NCI-H187 treated with DMSO at 0.1 percent for 48 hours (cell line): Measurements from ENCODE around the gene PIEZO2.
A peak's percentile ranks its signal among the peaks of the same experiment; 100 is the strongest.

ENCODE experiments used
- DNase-seq: peaks from one replicate; lab custom pipeline; 2025; lab: John Stamatoyannopoulos, UW

The PIEZO2 gene

DNA sequence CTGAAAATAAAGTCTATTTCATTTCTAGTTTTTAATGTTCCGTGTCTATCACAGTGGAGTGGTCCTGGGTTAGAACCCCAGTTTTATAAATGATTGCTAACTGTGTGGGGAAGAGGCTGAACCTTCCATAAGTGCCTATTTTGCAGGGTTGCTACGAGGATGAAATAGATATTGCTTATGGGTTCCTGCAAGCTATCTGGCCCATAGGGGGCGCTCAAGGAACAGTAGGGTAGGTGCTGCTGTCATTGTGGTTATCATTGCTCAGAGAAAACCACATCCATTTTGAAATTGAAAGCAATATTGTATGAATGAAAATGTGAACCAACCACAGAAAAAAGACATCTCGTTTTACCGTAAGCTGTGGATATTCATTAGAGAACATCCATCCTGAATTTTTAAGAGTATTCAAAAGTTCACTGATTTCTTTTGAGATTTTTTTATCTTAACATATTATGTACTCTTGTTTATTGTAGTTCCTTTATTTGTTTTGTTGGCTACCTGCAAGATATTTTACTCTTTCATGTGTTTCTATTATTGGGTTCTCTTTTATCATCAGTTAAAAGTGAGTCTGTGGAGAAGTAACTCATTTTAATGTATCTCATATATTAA is 362.0 kb downstream of the PIEZO2 start:
- peak; percentile 62 for DNase-seq

DNA sequence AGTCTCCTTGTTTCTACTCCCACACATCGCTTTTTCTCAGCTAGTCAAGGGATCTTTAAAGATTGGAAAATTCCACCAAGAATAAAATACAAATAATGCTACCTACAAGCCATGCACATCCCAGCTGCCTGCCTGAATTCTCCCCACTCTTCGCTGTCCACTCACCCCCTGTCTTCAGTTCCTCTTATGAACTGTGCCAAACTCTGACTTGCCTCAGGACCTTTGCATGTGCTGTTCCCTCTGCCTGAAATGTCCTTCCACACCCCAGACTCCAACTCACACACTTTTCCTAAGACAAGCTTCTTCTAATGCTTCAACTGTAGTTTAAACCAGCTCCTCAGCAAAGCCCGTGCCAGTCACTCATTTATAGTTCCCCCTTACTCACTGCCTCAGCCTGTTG is 363.6 kb downstream of the PIEZO2 start:
- no peak for DNase-seq

DNA sequence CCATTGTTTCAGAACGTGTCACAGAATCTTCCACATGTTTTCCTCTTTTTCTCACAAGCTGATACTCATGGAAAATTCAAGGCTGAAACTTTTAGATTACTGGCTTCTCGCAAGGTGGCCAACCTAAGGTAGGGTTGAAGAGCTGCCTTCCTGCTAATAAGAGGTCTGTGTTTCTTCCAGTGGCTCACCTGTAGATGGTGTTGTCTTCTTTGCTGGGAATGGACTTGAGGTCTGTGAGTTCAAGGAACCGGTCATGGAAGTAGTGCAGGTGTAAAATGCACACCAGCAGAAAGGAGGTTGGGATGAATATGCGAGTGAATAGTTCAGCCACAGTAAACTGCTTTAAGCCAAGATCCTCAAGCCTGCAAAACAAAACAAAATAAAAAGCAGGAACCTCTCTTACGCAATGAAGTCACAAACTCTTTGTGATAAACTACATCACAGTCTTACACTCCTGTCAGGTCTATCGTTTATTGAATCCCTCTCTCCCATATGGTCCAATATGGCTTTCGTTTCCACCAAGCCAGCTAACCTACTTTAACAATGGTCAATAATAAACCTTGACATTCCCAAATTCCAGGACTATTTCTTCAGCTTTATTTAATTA is 364.7 kb downstream of the PIEZO2 start:
- no peak for DNase-seq

DNA sequence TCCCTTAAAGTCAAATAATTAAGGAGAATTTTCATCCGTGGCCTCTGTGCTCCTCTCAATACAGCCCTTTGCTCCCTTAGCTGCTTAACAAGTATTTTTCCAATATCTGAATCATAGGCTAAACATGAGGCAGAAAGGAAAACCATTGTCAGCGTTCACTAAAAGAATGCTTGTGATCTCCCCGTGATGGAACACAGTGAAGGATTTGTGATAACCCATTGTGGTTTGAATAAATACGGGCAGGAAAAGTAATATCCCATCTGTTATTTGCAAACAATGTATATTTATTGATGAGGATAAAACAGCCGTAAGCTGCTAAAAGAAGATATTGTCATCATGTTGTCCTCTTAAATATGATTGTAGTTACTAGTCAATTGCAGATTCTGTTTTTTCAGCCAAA is 365.4 kb downstream of the PIEZO2 start:
- no peak for DNase-seq

DNA sequence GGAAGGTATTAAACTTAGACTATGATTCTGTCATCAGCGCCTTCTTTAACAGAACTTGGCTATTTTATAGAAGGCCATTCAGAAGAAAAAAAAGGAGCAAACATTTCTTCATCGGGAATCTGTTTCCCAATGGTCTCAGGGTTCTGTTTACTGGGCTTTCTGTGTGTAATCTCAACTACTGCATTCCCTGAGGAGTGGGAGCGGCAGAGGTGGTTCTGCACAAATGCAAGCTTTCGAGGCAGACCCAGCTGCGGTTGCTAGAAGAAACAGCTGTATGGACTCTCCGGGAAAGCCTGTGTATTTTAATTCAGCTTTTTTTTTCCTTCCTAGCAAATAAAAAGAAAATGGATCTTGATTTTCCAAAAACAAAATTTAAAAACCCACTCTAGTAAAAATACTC is 372.9 kb downstream of the PIEZO2 start:
- no peak for DNase-seq

DNA sequence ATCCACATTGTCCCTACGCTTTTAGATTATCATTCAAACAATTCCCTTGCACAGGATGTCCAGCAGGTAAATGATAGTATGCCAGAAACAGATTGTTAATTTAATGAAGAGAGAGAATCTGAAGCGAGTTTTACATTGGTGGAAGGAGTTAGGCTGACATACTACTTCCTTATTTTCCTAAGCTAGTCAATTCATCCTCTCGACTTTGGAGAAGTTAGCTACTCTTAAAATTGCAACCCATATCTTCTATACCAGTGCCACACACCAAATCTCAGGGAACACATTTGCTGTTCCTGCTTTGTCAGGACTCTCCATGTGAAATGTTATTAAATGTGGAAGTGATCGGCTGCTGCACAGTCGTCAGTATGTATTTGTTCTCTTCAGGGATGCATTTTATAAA is 374.3 kb downstream of the PIEZO2 start:
- DNase-seq, result no peak

DNA sequence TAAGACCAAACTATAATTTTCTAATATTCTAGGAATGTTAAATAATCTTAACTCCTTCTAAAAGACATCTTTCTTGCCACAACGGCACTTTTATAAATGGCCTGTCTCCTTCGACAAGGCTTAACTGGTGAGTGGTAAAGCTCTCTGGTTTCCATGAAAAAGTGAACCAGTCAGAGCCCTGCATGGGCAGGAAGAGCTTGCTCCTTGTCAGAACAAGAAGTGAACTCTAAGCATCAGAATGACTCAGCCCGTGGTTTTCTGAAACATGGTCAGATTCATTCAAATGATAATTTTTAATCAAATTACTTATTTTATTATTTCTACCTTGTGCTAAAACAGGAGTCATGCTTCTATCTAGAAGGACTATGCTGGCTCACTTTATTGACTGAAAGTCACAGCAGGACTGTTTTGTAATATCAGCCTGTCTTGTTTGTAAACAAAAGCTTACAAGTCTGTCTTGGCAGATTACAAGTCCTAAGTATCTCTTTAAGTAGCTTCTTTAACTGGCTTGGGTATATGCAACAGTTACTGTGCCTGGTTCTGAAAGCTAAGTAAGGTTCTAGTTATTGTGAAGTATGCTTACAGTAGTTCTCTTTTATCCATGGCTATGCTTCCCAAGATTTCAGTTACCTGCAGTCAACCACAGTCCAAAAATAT is 378.2 kb downstream of the PIEZO2 start:
- no peak for DNase-seq

DNA sequence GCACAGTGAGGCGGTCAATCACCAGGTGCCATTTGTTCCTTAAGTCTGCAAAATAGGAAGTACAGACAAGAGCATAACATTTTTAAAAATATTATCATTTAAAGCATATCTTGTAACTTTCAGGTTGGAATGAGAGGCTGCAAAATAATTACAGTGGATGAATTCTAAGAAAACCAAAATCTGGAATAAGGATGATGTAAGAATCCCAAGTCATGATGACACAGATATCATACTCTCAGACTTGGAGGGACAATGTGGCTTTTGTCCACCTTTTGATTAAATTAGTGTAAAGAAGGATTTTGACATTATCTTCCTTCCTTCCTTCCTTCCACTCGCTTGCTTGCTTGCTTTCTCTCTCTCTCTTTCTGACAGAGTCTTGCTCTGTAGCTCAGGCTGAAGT is 379.1 kb downstream of the PIEZO2 start:
- DNase-seq, result no peak

DNA sequence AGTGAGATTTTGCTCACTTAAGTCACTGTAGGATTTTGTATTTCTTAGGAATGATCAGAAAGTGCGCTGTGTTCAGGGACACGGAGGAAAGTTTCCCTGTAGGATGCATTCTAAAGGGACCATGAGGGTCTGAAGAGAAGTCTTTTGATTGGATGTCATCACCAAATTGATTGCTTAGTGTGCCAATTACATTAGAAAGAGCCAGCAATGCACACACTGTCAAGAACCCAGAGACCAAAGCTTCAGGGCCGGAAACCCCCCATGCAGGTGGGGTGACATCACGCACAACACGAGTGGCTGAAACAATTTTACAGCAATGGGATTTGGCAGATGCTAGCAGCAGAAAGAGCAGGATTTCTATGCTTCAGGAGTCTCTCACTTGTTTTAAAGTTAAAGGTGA is 381.1 kb downstream of the PIEZO2 start:
- no peak for DNase-seq

DNA sequence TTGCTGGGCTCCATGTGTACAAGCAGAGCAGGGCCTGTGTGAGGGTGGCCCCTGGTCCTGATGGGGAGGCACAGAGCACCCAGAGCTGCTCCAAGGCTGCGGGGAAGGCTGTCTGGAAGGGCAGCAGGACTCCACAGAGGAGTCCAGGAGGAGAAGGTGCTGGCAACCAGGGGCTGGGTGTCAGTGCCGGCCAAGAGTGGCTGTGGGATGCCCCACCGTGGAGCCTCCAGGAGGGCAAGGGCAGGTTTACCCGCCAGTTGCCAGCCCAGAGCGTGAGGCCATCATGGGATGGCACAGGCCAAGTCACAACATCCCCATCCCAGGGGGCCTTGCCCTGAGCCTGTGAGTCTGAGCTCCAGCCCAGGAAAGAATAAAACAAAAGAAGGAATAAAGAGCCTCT is 381.7 kb downstream of the PIEZO2 start:
- no peak for DNase-seq

DNA sequence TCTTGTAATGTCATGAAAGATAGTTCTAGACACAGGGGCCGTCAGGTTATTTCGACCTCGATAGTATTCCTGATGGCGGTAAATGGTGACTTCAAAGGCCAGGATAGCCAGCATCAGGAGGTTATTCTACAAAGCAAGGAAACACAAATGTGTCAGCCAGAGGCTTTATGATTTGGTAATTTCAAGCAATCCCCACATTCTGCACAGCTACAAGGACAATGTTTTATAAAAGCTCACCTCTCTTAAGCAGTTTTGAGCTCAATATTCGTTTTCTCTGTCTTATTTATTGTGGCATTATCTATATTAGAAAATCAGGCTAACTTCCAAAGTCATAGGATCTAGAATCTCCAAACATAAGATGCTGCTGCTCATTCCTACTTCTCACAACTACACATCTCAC is 388.4 kb downstream of the PIEZO2 start:
- DNase-seq, result no peak

DNA sequence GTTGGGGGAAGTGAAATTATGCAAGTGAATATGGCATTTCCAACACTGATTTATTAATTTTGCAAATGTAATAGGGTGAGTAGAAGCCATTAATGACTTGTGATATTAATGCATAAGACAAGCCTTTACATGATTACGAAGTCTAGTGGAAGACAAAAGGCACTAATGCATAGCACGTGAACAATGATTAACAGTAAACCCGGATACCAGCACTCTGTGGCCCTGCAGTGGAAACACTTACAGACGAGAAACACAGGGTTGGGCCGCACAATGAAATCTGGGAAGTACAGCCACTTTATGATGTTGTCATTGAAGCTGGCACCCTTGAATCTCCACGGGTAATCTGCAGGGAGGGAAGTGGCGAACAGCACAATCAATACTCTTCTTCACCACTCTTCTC is 390.1 kb downstream of the PIEZO2 start:
- DNase-seq, result peak; percentile 23

DNA sequence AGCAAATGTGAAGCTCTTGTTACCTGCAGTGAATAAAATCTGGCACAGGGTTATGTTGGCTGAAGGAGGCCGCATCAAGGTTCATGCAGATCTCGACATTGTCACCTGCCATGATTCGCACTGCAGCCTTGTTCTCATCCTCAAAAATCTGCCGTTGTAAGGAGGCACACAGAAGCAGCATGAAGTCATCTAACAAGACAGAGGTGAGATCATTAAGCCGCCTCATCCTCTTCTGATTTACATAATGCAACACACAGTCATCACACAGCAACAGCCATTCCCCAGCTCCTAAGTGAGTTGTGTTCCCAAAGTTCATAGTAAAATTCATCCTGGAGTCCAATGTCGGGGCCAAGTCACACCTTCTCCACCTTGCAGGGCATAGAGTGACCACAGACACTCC is 391.4 kb downstream of the PIEZO2 start:
- DNase-seq, result no peak

DNA sequence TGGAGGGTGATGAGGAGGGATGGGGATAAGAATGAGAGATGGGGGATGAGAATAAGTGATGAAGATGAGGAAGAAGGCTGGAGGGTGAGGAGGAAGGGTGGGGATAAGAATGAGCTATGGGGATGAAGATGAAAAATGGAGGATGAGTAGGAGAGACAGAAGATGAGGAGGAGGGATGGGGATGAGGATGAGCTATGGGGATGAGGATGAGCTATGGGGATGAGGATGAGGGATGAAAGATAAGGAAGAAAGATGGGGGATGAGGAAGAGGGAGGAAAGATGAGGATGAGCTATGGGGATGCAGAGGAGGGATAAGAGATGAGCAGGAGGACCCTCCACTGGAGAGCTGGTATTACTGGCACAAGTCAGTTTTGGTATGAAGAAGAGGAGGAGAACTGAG is 392.0 kb downstream of the PIEZO2 start:
- no peak for DNase-seq

DNA sequence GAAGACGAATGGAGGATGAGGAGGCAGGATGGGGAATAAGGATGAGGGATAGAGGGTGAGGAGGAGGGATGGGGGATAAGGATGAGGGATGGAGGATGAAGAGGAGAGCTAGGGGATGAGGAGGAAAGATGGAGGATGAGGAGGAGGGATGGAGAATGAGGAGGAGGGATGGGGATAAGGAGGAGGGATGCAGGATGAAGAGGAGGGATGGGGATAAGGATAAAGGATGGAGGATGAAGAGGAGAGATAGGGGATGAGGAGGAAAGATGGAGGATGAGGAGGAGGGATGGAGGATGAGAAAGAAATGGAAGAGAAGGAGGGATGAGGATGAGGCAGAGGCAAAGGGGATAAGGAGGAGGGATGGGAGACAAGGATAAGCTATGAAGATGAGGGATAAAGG is 393.5 kb downstream of the PIEZO2 start:
- no peak for DNase-seq

DNA sequence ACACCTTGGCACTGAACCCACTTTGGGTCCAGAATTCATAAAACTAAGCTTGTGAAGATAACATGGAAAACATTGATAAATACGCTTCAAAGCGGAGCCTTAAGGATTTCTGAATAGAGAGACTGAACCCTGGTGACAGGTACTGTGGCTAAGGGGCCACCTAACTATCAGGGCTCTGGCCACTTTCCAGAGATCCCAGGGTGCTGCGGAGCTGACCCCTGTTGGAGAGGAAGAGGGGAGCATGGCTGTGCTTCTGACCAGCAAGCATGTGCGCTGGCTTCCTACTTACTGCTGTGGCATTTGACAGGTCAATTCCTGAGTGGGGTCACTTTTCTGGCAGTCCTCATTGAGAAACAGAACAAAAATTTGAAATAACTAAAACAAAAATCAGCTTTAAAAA is 395.2 kb downstream of the PIEZO2 start:
- no peak for DNase-seq

DNA sequence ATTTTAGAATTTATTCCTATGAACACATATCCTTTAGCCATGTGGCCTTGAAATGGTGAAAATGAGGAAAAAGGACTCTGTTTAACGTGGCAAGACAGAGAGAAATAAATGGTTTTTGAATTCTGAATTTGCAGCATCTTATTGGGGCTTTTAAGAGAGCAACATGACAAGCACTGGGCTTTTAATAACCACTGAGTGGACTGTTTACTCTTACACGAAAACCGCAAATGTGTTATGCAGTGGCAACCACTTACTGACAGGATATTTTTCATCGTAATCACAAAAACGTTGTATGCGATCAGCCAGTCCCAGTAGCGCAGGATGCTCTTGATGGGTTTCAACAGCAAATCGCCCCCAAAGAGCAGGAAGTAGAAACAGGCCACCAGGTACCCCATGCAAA is 397.0 kb downstream of the PIEZO2 start:
- DNase-seq, result peak; percentile 36

DNA sequence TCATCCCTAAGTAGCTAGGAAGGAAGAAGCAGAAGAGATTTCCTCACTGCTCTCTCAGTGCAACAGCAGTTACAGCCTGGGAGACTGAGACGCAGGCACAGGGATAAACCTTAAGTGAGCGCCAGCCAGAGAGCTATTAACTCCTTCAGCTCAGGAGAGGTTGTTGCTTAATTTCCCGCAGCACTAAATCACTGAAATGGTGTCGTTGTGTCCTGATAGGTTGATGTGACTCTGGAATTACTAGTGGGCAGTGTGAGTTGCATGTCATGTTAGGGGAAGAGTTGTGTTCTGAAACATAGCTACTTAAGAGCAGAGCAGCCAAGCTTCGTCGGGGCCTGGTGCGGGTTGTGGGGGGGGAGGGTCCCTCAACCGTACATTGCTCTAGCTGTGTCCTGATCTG is 397.7 kb downstream of the PIEZO2 start:
- no peak for DNase-seq

DNA sequence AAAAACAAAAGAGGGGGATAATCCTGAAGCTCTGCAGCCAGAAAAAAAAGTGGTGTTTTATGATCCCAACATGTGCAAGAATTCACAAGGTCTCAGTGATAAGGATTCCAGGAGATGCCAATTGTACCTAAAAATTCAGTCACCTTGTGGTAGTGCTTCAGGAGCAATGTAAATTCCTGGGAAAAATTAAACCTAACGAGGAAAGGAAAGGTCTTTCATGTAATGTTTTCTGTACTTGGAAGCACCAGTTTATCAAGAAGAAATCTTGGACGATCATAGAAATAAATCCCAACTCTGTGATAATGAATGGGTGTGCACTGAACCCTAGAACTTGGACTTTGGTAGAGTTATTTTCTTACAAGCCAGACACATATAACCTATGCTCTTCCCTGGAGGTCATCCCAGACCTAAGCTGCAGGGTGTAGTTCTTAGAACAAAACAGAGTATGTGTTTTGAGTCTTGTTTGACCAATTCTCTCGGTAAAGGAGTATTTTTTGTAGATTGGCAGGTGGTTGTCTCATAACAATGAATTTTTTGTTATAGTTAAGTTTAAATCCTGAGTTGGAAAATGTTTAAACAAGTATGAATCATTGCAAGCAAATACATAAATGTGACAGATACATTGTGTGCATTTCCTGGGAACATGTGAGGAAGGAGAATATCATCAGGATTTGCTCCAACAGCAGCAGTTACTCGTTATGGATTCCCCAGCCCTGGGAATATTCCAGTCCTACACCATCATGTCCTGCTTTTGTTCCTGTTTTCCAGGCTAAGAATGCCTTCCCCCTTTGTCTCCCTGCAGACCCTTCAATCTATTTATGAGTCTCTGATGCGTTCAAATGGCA is 399.0 kb downstream of the PIEZO2 start:
- DNase-seq, result no peak

DNA sequence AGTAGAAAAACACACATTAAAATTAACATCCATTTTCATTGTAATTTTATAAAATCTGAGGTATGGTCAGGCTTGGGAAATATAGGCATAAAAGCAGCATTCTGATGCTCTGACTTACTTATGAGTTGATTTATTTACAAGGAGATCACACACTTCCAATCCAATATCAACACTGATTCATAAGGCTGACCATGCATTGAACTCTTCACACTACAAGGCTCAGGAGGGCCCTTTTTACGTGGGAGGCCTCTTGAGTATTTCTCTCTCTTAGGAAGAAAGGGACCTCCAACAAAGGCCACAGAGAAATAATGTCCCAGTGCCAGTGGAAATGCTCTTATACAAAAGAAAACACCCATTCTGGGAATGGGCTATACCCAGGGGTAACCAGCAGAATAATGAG is 400.7 kb downstream of the PIEZO2 start:
- no peak for DNase-seq

DNA sequence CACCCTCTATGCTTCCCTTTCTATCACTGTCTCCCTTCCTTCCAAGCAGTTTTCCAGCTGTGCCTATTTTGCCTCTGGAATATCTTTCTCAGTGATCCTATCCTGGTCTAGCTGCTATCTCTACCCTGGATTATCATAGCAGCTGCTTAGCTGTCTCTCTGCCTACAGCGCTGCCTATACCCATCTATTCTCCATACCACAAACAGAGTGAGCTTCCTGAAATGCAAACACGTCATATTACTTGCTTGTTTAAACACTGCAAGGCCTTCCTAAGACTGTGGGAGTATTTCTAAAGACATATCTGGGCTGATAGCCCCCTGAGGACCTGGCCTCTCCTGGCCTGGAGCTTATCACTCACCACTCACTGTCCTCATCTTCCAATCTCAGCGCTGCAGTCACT is 403.4 kb downstream of the PIEZO2 start:
- DNase-seq, result no peak

DNA sequence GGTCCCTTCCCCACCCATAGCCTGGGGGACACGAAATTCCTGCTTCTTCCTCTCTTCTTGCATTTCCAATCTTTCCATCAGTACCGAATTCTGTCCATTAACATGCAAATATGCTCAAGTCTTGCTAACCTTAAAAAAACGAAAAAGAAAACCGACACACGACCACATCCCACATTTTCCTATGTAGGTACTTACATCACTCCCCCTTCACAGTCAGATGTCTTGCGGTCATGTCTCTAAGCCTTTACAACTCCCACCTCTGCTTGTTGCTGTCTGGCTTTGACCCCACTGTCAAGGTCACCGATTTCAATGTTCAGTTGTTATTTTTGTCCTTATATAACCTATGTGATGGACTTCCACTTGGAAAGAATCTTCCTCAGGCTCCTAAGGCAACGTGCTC is 404.1 kb downstream of the PIEZO2 start:
- no peak for DNase-seq

DNA sequence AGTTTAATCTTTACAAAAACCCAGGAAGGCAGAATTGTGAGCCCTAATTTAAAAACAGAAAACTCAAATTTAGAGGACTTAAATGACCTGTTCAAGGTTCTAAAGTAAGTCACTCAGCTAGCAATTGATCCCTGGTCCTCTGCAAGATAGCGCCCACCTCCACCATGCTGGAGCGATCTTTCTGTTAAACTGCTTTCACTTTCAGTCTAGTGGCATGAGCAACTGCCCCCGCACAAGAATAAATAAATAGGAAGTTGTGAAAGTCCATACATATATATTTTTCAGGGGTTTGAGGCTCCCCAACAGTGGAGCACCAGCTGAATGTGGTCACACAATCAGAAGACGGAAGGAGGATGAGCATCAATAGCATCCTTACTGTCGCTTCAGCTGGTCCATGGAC is 405.6 kb downstream of the PIEZO2 start:
- DNase-seq, result no peak
